GM19240 (cell line): ENCODE data around the gene GPAT3.
A peak's percentile ranks its signal among the peaks of the same experiment; 100 is the strongest.
"Not testable (repeated sequence)": the region's sequence is repeated elsewhere in the genome, so short reads cannot be mapped to it uniquely, and the experiment has no call there.

ENCODE experiments used
- DNase-seq: peaks from one replicate; pipeline ENCODE4 v3.0.0; 2011; ENCODE audit warnings: low spot score; ENCODE audit not compliant: insufficient read length

Gene GPAT3

DNA sequence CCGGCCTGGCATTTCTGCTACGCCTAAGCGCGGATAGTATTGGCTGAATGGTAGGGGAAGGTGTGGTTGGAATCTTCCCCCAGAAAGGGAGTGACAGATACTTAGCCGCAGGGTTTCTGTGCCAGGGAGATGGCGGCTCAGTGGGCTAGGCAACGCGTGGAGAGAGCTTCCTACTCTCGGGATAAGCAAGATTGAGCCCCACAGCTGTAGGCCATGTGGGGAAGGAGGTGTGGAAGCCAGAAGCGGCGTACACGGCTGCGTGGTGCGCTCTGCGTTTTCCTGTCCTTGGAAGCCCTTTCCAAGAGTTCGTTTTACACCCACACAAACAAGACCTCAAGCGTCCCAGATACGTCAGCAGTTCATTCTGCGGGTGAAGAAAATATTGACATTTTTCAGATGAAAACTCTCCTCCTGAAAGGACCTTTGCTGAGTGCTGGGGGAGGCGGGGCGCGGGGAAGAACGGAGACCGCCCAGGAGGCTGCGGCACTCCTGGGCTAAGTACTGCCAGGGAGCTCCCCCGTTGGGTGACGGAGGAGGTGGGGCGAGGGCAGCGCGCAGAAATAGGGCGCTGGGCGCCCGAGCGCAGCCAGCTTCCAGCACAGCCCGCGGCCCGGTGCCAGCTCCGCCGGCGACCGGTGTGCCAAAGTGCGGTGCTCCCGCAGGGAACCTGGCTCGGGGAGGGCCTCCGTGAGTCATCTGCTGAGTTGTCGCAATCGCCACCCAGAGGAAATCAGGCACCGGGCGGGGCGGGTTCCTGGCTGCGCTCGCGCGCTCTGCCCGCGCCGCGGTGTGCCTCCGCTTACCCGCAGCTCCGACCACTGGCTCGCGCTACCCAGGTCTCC, at the start of gene GPAT3:
GPAT3 (plus strand) TSS at position 589 of the 842 bp plus-strand sequence. CDS start 515 bp downstream, outside the sequence.
- DNase-seq = peak; percentile 33

DNA sequence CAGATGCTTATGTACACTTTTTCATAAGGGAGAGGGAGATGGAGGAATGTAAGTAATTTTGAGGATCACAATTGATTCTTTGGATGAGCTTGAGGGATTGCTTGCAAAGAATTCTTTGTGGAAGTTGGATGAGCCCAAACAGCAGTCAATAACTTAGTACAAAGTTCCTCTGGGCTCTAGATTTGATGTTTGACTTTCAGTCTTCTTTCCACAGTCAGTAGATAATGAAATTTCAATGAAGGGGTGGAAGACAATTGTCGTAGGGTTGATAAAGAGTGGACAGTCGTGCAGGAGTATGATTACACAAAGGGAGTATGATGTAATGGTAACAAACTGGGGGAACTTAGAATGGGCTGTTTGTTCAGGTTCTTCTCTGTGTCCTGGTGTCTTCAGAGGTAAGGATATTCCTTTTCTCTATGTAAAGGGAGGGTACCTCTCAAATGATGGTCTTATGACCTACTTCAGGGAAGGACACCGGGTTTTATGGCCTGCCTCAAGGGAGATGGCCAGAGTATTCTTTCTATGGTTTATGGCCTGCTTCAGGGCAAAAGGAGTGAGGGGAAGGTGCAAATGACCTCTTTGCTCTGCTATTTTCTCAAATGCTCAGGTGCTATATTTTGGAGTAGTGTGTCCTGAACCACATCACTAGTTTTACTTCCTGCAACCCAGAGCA, 49.3 kb upstream of the GPAT3 start:
- DNase-seq = no peak

DNA sequence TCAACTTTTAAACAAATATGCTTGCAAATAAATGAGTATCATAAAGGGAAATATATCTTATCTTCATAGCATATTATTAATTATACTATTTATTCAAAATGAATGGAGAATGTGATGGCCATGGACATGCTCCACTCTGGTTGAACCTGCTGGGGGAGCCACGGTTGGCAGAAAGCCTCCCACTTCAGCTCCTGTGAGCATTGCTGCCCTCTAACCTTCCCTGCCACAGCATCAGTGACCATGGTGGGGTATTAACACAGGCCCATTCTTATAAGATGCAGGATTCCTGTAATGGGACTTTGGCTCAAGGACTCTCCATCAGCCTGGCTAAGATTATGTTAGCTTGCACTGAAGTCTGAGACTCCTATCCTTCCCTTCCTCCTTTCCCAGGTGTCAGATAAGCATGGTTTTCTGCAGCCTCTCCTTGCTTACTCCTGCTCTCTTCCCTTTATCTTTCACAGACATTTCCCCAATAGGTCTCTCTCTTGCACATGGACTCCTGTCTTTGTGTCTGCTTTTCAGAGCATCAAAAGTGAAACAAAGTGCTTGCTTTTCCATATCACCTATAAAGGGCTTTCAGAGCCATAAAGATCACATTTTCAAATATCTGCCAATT, 46.1 kb upstream of the GPAT3 start:
- no peak for DNase-seq

DNA sequence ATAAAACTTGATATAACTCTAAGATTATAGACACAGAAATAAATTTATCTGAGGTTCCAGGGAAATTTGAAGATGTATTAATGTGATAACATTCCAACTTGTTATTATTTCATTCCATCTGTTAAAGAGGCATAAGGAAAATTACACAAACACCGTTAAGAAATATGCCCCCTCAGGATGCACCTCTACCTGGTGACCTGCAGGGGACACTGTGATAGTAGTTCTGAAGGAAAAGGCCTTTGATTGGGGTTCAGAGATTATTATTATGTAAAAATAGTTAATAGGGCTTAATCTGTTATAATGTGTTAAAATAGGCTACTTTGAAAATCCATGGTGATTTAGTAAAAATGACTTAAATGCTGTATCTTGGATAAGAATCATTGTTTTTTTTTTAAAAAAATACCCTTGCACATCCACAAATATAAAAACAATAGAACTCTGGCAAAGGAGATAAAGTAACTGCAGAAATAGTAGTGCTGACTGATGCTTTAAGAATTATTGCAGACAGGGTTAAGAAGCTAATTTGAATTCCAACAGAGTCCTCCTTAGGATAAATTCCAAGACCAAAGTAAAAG, 44.9 kb upstream of the GPAT3 start:
- DNase-seq = peak; percentile 31

DNA sequence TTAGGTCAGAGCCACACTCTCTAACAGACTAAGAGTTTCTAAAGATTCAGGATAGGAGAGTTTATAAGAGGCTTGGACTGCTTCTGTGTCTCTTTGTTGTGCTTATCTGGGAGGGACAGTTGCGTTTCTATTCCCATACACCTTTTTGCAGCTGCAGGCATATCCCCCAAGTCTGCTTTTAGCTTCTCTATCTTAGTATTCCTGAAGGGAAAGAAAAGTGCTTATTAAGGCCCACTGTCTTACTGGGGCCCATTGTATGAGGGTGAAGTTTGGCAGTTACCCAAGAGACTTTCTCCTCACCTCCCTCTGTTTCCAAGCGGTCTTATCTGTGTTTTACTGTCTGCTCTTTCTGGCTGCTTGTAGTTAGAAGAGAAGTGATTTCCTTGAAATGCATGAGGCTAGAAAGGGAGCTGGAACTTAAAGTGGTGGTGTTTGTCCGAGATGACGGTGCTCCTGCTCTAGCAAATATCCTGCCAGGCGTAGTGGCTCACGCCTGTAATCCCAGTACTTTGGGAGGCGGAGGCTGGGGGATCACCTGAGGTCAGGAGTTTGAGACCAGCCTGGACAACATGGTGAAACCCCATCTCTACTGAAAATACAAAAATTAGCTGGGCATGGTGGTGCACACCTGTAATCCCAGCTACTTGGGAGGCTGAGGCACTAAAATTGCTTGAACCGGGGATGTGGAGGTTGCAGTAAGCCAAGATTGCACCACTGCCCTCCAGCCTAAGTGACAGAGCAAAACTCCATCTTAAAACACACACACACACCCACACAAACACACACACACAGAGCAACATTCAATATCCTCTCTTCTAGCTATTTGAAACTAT, 39.6 kb upstream of the GPAT3 start:
- DNase-seq = not testable (repeated sequence)

DNA sequence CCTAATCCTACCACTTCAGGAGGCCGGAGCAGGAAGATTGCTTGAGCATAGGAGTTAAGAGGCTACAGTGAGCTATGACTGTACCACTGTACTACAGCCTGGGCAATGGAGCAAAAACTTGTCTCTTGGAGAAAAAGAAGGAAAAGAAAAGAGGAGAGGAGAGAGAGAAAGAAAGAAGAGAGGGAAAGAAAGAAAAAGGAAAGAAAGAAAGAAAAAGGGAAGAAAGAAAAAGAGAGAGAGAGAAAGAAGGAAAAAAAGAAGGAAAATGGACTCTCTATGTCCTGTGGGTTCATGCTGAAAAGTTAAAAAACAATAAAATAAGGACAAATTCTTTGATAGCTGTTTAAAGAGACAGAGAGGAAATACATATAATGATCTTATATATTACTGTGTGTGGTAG, 37.7 kb upstream of the GPAT3 start:
- no peak for DNase-seq

DNA sequence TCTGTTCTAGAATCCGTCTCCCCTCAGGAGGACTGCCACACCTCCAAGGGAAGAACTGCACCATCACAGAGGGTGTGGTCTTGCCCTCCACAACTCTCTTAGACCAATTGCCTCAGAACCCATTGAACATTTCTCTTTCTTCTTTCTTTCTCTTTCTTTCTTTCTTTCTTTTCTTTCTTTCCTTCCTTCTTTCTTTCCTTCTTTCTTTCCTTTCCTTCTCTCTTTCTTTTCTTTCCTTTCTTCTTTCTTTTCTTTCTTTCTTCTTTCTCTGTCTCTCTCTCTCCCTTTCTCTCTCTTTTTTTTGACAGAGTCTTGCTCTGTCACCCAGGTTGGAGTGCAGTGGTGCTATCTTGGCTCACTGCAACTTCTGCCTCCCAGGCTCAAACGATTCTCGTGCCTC, 34.2 kb upstream of the GPAT3 start:
- DNase-seq = not testable (repeated sequence)

DNA sequence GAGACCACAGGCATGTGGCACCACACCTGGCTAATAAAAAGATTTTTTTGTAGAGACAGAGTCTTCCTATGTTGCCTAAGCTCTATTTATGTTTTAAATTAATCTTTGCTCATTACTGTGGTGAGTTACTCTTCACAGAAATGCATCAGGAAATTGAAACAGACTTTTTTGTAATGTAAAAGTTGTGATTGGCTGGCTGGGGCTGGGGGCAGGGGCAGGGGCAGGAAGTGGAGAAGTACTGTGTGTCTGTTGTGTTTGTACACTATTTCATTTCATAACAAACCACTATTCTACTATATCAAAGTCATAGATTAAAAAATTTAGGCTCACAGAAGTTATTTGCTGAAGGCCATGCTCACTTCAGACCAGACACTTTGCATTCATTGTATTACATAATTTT, 31.9 kb upstream of the GPAT3 start:
- DNase-seq = no peak

DNA sequence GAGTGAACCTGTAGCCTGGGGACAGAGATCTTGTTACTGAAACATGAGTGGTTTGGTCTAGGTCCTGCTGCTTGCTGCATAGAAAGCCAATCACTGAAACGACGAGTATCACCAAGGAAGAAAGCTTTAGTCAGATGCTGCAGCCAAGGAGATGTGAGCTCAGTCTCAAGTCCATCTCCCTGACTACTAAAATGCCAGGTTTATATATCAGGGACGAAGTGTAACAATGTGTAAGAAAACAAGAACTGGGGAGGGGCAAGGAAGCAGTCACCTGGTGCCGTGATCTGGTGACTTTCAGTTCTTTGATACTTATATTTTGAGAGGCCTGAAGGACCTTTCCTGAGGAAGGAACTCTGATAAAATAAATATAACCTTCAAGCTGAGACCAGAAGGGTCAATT, 31.4 kb upstream of the GPAT3 start:
- no peak for DNase-seq

DNA sequence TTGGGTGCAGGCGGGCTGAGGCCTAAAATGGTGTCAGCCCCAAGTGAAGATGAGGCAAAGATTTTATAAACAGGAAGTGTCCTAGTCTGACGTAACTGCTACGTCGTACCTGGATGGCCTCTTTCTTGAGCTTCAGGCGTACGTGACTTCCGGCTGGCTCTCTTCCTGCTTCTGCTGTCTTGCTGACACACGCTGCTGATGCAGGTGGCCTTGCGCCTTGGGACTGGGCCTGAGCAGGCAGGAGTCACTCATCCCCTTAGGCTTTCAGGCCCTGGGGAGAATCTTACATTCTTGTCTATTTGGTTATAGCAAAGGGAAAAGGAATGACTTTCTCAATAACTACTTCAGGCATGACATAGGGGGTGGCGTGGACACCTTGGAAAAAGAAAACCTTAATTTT, 30.9 kb upstream of the GPAT3 start:
- no peak for DNase-seq

DNA sequence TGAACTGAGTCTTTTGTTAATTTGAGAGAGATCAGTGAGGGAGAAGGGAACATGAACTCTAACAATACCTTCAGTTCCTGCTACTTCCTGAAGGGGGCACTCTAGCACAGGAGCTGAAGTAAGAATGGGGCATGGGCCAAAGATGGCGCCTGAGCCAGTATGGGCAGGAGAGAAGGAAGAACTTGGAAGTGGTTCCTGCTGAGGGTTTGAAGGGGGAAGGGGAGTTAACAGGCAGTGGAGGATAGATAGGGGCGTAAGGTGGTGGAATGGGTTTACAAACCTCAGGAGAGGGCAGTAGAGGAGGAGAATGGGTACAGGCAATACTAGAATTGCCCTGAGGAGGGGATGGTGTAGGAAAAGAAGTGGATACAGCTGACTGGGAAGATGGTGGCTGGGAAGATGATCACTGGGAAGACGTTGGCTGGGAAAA, 26.7 kb upstream of the GPAT3 start:
- peak; percentile 23 for DNase-seq

DNA sequence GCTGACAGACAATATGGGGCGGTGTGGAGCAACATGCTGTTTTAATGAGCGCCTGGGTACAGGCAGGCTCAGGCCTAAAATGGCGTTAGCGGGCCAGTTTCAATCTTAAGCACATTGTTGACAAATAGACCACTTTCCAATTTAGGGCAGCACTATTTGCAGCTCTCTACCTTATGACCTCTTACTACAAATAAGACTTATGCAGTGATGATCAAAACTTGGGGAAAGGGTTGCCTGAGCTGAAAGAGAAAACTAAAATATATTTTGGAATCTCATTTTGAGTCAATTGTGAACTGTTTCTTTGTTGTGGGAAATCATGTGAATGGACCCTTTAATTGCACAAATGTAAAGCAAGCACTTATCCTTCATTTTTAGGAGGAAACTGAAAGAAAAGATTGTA, 25.5 kb upstream of the GPAT3 start:
- no peak for DNase-seq

DNA sequence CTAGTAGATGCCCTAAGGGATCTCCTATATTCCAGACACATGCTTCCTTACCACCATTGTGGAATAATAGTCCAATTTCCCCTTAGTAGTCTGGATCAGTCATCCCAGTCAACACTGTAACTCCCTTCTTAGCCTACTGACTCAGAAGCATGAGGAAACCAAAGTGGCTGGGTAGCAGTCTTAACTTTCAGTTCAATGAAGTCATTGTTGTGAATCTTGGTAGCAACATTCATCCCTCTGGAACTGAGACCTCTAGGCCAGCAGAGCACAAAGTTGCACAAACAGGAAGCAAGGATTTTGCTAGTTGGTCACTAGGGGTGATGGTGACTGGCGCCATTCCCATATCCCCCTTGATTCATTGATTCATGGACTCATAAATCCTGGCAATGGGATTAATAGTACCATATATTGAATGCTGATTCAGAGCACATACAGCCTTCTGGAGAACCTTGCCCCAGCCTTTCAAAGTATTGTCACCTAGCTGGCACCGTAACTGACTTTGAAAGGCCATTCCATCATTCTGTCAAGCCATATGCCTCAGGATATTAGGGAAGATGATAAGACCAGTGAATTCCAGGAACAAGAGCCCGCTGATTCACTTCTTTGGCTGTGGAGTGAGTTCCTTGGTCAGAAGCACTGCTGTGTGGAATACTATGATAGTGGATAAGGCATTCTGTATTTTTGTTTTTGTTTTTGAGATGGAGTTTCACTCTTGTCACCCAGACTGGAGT, 19.7 kb upstream of the GPAT3 start:
- no peak for DNase-seq

DNA sequence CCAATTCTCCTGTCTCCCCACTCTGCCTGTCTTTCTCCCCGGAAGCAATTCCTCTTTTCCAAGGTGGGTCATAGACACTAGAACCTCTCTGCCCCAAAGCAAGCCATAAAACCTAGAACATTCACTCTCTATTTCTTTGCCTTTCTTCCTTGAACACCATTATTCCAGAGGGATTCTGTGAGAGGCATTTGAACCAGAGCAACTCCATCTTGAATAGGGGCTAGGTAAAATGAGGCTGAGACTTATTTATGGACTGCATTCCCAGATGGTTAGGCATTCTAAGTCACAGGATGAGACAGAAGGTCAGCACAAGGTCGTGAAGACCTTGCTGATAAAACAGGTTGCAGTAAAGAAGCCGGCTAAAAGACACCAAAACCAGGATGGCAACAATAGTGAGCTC, 13.7 kb upstream of the GPAT3 start:
- DNase-seq = no peak

DNA sequence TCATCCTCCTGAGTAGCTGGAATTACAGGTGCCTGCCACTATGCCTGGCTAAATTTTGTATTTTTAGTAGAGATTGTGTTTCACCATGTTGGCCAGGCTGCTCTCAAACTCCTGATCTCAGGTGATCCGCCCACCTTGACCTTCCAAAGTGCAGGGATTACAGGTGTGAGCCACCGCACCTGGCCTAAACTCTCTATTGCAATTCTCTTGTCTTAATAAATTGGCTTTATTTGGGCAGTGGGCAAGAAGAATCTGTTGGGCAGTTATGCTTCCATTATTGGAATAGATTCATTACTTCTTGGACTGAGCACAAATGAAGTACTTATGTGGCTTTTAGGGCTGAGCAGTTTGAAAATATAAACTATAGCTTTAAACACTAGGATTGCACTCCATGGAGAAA, 8.2 kb upstream of the GPAT3 start:
- DNase-seq = no peak

DNA sequence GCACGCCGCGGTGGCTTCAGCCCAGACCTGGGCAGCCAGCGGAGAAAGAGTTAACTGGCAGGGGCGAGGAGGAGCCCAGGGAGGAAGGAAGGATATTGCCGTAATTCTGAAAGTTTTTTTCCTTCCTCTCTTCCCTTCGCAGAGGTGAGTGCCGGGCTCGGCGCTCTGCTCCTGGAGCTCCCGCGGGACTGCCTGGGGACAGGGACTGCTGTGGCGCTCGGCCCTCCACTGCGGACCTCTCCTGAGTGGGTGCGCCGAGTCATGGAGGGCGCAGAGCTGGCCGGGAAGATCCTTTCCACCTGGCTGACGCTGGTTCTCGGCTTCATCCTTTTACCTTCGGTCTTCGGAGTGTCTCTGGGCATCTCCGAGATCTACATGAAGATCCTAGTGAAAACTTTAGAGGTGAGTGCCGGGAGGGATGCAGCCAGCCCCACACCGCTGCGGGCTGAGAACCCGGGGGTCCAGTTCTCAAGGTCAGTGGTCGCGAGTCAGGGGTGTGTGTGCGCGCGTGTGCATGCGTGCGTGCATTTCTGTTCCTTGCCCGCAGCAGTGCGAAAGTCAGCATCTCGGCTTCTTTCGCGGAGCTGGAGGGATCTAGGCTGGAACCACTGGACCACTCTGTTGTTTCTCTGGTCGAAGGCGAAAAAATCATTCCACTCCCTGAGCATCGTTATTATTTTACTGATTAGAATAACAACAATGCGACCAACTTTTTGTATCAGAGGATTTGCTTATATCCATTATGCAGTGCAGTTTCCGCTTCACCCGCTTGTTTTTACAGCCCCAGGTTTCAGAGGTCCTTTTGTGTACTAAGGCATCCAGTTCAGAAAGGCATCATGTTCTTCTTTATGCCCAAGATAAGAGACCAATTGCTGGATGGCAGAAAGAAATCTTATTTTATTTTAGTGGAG, 709 bp downstream of the GPAT3 start:
- DNase-seq = no peak

DNA sequence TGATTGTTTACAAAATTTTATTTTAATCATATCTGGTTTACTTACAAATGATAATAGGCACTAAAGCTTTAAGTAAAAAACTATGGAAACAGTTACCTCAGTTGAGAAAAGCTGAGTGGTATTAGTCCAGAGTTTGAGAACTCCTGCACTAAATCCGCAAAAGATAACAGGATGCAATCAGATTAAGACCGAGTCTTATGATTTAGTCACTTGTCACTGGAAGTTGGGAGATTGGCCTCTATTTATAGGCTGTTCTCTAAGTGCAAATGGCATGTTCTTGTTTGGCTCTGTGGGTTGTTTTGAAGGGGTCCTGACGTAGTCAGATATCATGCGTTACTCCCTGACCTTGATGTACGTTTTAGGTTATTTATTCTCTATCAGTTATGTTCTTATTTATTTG, 6.3 kb downstream of the GPAT3 start:
- no peak for DNase-seq

DNA sequence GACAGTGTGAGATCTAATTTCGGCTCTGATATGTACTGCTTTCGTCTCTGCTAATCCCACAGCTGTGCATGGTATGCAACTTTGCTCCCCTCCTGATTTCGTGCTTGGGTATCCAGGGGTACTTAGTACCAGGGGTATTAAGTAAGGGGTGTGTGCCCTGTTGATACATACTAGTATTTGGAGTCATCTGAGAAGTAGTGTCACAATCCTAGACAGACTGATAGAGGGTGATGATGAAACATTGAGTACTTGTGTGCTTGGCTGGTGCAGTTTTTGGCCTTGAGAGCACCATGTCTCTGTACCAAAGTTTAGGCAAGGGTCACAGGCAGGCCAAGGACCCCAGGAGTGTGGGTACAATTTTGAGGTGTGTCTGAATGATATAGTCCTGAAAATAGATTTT, 10.9 kb downstream of the GPAT3 start:
- no peak for DNase-seq

DNA sequence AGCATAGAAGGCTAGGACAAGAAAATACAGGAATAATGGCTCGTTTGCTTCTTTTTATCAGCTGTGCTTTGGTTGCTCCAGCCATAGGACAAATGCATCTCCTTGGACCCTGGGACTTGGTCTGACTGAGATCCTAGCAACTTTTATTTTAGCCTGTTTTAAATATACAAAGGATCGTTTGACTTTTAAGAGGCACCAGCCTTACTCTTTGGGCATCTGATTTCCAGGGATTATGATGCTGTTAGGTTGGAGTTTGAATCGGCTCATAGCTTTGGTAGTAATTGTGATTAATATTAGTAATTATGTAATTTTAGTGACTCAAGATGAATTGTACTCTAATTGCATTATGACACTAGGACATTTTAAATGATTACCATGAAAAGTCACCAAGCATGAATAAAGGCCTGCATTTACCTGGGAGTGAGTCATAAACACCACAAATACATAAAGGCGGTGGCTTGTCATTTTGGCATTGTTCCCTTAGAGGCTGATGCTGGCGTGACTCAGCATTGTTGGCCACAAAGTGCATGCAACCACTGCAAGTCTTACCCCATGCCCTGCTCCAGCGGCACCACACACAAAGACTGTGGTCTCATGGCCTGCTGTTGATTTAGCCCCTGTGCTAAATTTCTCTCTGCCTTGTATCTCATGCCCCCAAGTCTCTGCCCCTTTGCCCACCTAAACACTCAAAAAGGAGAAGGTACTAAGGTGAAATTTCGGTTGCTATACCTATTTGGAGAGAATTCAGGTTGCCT, 12.4 kb downstream of the GPAT3 start:
- DNase-seq = no peak
